ACHN (cell line): ENCODE measurements around the gene KDM4C.
"Not testable (repeated sequence)": the region's sequence is repeated elsewhere in the genome, so short reads cannot be mapped to it uniquely, and the experiment has no call there.

Source experiments
- DNase-seq: peaks from one replicate; pipeline ENCODE4 v3.0.0-alpha.2; 2015
- in situ Hi-C: cut with HindIII; loops from 2 replicates; pipeline ENCODE4 v1.10.0; 2017; ENCODE audit warnings: low sequenced_read_pairs, low pct_ligation_motif_present, low pct_unique_long_range_greater_than_20kb

The KDM4C gene

GRCh38 chr9:6759185-6759977 is 1.6 kb downstream of the KDM4C start:
- in situ Hi-C loops = no loop called here
- peak; percentile 89 for DNase-seq

- in situ Hi-C loops = no loop called here
- DNase-seq = no peak
Measured at GRCh38 chr9:6761306-6761705, 3.5 kb downstream of the KDM4C start.

DNA sequence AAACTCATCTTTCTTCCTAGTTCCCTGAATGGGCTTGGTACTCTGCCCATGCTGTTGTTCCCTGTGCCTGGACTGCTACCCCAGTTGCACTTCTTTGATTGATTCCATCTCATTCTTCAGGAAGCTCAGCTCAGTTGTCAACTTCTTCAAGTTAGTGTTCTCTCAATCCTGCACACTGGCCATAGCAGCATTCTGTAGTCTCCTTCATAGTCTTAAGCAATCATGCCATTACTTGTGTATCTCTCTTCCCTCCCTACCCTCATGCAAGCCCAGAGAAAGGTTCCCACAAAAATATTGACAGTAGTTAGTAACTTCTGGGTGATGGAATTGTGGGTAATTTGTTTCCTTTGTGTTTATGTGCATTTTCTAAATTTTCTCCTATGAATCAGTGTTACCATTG is 5.5 kb downstream of the KDM4C start:
- DNase-seq = no peak
- in situ Hi-C loops = no loop called here

GRCh38 chr9:6764011-6764410 is 6.2 kb downstream of the KDM4C start:
- in situ Hi-C loops = no loop called here
- no peak for DNase-seq

DNA sequence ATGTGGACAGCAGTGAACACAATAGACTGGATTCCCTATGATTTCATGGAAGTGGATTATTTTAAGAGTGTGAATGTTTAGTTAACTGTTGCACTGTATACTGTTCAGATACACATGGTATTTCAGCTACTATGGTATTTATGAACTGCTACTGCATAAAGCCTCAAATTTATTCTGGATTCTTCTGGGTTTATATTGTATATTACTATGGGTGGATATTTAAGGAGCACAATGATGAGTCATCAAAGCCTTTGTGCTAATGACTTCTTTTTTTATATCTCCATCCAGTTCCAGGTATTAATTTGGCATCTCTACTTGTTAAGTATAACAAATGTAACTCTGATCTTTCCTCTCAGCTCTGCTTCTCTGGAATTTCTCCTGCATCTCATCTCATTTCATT is 6.8 kb downstream of the KDM4C start:
- in situ Hi-C loops = no loop called here
- no peak for DNase-seq

DNA sequence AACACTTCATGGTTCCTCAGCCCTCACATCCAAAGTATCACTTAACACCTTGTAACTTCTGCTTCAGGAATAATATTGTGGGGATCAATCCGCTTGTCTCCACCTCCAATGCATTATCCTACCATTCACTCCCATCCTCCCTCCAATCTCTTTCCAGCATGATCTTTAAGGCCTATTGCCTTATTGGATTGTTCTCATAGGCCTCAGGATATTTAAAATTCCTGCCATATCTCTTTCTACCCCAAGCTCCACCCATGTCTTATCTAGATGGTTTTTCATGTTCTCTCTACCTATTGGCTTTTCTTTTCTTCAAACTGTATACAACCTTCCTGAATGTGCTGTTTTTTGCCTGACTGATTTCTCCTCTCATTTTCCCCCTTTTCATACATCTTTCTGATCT is 7.2 kb downstream of the KDM4C start:
- in situ Hi-C loops = no loop called here
- no peak for DNase-seq

DNA sequence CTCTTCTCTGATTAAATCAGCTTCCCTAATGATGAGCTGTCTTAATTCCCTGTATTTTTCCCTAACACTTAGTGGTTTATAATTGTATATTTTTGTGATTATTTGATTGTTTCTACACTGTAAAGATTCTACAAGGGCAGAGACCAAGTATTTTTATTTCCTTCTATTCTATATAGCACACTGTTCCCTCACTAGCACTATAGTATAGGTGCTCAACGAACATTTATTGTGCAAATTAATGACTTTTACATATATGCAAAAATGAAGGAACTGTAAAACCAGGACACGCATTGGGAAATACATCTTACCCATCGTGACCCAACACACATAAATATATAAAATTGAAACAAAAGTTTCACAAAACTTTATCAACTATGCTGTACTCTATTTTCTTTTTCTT is 7.6 kb downstream of the KDM4C start:
- in situ Hi-C loops = no loop called here
- DNase-seq = no peak

GRCh38 chr9:6766606-6767005 is 8.8 kb downstream of the KDM4C start:
- in situ Hi-C loops = no loop called here
- DNase-seq = no peak

- in situ Hi-C loops = not testable (repeated sequence)
Measured at GRCh38 chr9:6768587-6768986, 10.8 kb downstream of the KDM4C start.

DNA sequence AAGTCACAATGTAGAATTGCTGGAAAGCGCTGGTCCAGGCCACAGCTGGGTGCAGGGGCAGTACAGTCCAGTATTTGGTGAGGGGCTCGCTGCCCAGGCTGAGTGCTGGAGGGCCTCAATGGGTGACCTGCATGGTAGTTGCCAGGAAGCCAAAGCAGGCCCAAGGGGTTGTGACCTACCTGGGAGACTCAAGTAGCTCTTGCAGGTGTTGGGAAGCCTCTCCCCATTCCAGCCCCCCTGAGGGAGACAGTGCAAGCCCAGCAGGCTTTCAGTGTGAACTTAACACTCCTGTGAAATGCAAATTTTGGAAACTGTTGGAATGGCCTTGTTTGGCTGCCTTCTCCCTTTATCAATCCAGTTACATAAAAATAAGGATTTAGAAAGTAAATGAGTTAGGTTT is 13.9 kb downstream of the KDM4C start:
- DNase-seq = no peak
- in situ Hi-C loops = no loop called here

More at GRCh38 chr9:6768587-6768986, 10.8 kb downstream of the KDM4C start:
- DNase-seq = not testable (repeated sequence)

DNA sequence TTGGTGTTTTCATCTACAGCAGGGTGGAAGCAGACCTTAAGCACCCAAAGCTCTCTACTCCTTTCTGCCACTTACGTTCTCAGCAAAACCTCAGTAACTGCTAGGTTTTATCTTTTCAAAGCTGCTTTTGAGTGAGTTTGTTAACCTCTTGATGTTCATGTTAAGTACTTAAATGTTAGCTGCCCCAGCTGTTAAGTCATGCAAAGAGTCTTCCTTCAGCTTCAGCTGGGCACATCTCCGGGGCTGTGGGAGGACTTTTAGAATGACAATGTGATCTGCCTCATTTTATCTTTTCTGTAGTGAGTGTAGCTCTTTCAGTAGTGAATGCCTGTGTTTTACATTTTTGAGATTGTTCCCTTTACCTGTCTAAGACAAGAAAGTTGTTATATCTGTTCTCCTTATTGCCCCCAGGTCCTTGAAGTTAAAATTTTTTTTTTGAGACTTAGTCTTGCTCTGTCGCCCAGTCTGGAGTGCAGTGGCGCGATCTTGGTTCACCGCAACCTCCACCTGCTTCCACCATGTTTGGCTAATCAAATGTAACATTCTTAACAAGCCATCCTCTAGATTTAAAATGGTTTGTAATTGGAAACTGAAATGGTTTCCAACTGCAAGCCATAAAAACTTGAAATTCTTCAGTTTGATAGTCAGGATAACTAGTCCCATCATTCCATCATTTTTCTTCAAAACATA is 19.6 kb downstream of the KDM4C start:
- in situ Hi-C loops = no loop called here

GRCh38 chr9:6779417-6780241 is 21.9 kb downstream of the KDM4C start:
- in situ Hi-C loops = no loop called here
- DNase-seq = no peak

More for the DNA sequence above, 19.6 kb downstream of the KDM4C start:
- no peak for DNase-seq

DNA sequence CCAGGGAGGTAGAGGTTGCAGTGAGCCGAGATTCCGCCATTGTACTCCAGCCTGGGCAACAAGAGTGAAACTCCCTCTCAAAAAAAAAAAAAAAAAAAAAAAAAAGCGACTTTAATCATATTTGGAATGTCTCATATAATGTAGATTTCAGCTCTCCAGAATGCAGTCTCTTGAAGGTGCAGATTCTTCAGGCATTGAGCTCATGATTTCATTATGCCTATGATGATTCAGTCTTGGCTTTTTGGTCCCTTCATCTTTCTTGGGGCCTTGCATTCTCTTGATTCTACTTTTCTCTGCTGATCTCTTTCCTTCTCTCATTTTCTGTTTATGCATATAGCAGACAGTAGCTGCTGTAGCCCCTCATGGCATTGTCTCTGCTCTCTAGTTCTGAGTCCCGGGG is 22.9 kb downstream of the KDM4C start:
- DNase-seq = no peak
- in situ Hi-C loops = no loop called here

- no peak for DNase-seq
- in situ Hi-C loops = no loop called here
Measured at GRCh38 chr9:6781476-6781875, 23.7 kb downstream of the KDM4C start.

GRCh38 chr9:6782345-6782744 is 24.6 kb downstream of the KDM4C start:
- in situ Hi-C loops = no loop called here
- DNase-seq = no peak

DNA sequence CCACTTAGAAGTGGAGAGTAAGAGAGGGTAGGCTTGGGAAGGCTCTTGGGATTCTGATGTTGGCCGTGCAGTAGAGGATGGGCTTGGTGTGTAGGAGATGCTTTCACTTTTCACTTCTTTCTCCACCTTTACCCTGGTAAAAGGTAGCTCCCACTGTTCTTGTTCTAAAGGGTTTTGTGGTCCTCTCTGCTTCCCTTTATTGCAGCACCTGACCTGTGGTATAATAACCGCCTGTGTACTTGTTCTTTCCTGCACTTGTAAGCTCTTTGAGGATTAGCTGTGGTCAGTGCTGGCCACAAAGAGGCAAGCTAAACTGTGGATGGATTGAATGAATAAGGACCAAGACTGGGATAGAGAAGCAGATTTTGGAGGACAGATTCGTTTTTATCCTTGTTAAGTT is 25.2 kb downstream of the KDM4C start:
- no peak for DNase-seq
- in situ Hi-C loops = no loop called here

- in situ Hi-C loops = no loop called here
- DNase-seq = no peak
Measured at GRCh38 chr9:6783753-6784152, 26.0 kb downstream of the KDM4C start.

DNA sequence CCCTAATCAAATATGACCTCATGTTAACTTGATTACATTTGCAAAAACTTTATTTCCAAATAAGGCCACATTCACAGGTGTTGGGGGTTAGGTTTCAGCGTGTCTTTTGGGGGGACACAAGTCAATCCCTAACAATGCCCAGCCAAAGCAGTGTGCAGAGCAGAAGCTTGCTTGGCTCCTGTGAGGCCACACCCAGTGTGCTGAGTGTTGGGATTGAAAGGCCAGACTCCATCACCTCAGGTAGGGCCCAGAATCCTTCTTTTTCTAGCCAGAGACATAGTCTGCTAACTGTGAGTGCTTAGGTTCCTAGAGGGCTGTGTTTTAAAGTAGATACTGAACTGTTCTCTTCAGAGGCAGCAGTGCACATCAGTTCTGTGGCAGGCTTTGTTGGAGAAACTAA is 27.9 kb downstream of the KDM4C start:
- no peak for DNase-seq
- in situ Hi-C loops = no loop called here

DNA sequence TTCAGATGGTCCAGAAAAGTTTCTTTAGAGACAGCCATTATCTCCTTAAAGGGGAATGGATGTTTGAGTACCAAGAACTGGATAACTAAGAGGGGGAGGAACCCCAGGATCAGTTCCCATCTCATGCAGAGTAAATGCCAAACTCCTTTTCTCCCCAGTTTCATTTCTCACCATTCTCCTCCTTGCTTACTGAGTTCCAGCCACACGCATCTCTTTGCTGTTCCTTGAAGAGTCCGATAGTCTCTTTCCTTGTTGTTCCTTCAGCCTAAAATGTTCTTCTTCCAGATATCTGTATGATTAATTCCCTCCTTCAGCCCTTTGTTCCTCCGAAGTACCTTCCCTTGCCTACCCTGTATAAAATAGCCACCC is 30.0 kb downstream of the KDM4C start:
- DNase-seq = no peak
- in situ Hi-C loops = no loop called here
